SJSA1 (cell line): ENCODE results near the gene GTF2H1. TPM values are rescaled to one million over a fixed set of nuclear protein-coding genes. Genes with fewer than 3 reads are reported as not detected.
"Not testable (repeated sequence)": the region's sequence is repeated elsewhere in the genome, so short reads cannot be mapped to it uniquely, and the experiment has no call there.

Experiments used
- DNase-seq, 2 experiments: peaks; one replicate each; pipeline ENCODE4 v3.0.0-alpha.2; 2015 to 2020; ENCODE audit warnings: low spot score in 2 of 2, low read depth in 1 of 2
- H3K27ac ChIP-seq: fragments of 250-450 bp; sonication (Bioruptor Pico); 2 replicates; pipeline ENCODE4 v1.5.1; 2020; ENCODE audit warnings: mild to moderate bottlenecking, moderate library complexity
- H3K27me3 ChIP-seq: fragments of 250-450 bp; sonication (Bioruptor Pico); replicated peaks from 2 replicates; pipeline ENCODE4 v1.5.1; 2020; ENCODE audit warnings: mild to moderate bottlenecking, moderate library complexity
- H3K36me3 ChIP-seq: fragments of 250-450 bp; sonication (Bioruptor Pico); 2 replicates; pipeline ENCODE4 v1.5.1; 2020; ENCODE audit warnings: mild to moderate bottlenecking
- H3K4me1 ChIP-seq: fragments of 250-450 bp; sonication (Bioruptor Pico); replicated peaks from 2 replicates; pipeline ENCODE4 v1.6.1; 2021; ENCODE audit warnings: mild to moderate bottlenecking
- H3K4me3 ChIP-seq: fragments of 250-450 bp; sonication (Bioruptor Pico); 2 replicates; pipeline ENCODE4 v1.5.1; 2020; ENCODE audit warnings: mild to moderate bottlenecking
- H3K9me3 ChIP-seq: fragments of 250-450 bp; sonication (Bioruptor Pico); replicated peaks from 2 replicates; pipeline ENCODE4 v1.5.1; 2020; ENCODE audit warnings: mild to moderate bottlenecking
- total RNA-seq: library from RNA; depleted of rRNA; stranded (reverse); fragments of >200 nt; shearing (Covaris generic); gene quantifications from 2 replicates; pipeline ENCODE4 v1.2.3, GENCODE V29; 2014

Gene GTF2H1
- total RNA-seq, 1 experiment from 2014 or later, result 121 TPM

GRCh38 chr11:18310800-18311340 is 11.5 kb upstream of the GTF2H1 start:
- H3K9me3 ChIP-seq, result no peaks in the 10 kb centered on the region
- no peak for DNase-seq
- peaks cover 52% of the 10 kb centered on the region for H3K36me3 ChIP-seq
- peaks cover 28% of the 10 kb centered on the region for H3K4me1 ChIP-seq
- H3K4me3 ChIP-seq, result no peak overlapping the region
- H3K27ac ChIP-seq, result no peak overlapping the region
- no peaks in the 10 kb centered on the region for H3K27me3 ChIP-seq

- DNase-seq, result peak in 1 of 2 experiments; percentile 30
- H3K27ac ChIP-seq, result peak overlapping the region; percentile 84
- H3K9me3 ChIP-seq, result no peaks in the 10 kb centered on the region
- peaks cover 40% of the 10 kb centered on the region for H3K36me3 ChIP-seq
- peaks cover 28% of the 10 kb centered on the region for H3K4me1 ChIP-seq
- no peaks in the 10 kb centered on the region for H3K27me3 ChIP-seq
- no peak overlapping the region for H3K4me3 ChIP-seq
Measured at GRCh38 chr11:18312012-18312411, 10.4 kb upstream of the GTF2H1 start.

GRCh38 chr11:18312663-18313420 is 9.5 kb upstream of the GTF2H1 start:
- Histone ChIP-seq H3K4me1 (peaks cover 28% of the 10 kb centered on the region), H3K4me3 (no peak overlapping the region), H3K36me3 (peaks cover 38% of the 10 kb centered on the region), H3K27ac (peak overlapping the region; percentile 84), H3K27me3 (no peaks in the 10 kb centered on the region), H3K9me3 (no peaks in the 10 kb centered on the region)
- peak; percentile 61 to 80 for DNase-seq

- DNase-seq, result peak; percentile 49 to 74
- Histone ChIP-seq H3K4me1 (peaks cover 29% of the 10 kb centered on the region), H3K27me3 (no peaks in the 10 kb centered on the region), H3K27ac (peak overlapping the region; percentile 84), H3K36me3 (peaks cover 25% of the 10 kb centered on the region), H3K9me3 (no peaks in the 10 kb centered on the region), H3K4me3 (no peak overlapping the region)
Measured at GRCh38 chr11:18313965-18314763, 8.2 kb upstream of the GTF2H1 start.

- Histone ChIP-seq H3K4me3 (no peak overlapping the region), H3K27me3 (no peaks in the 10 kb centered on the region), H3K27ac (no peak overlapping the region), H3K36me3 (peaks cover 20% of the 10 kb centered on the region), H3K9me3 (no peaks in the 10 kb centered on the region), H3K4me1 (peaks cover 34% of the 10 kb centered on the region)
- DNase-seq, result no peak
Measured at GRCh38 chr11:18314784-18315523, 7.4 kb upstream of the GTF2H1 start.

GRCh38 chr11:18315893-18316292 is 6.5 kb upstream of the GTF2H1 start:
- Histone ChIP-seq H3K27me3 (no peaks in the 10 kb centered on the region), H3K4me1 (peaks cover 44% of the 10 kb centered on the region), H3K27ac (no peak overlapping the region), H3K9me3 (no peaks in the 10 kb centered on the region), H3K4me3 (no peak overlapping the region), H3K36me3 (peaks cover 11% of the 10 kb centered on the region)
- no peak for DNase-seq

- Histone ChIP-seq H3K27ac (no peak overlapping the region), H3K27me3 (no peaks in the 10 kb centered on the region), H3K9me3 (no peaks in the 10 kb centered on the region), H3K4me1 (peaks cover 38% of the 10 kb centered on the region), H3K36me3 (0 out of 2 replicates have a peak, but pooled peaks cover 6% of the 10 kb centered on the region), H3K4me3 (no peak overlapping the region)
- no peak for DNase-seq
Measured at GRCh38 chr11:18317551-18317950, 4.8 kb upstream of the GTF2H1 start.

- H3K9me3 ChIP-seq, result no peaks in the 10 kb centered on the region
- peaks cover 24% of the 10 kb centered on the region for H3K36me3 ChIP-seq
- no peak overlapping the region for H3K27ac ChIP-seq
- H3K4me1 ChIP-seq, result peaks cover 41% of the 10 kb centered on the region
- no peak for DNase-seq
- no peak overlapping the region for H3K4me3 ChIP-seq
- H3K27me3 ChIP-seq, result no peaks in the 10 kb centered on the region
Measured at GRCh38 chr11:18319914-18320313, 2.5 kb upstream of the GTF2H1 start.

- H3K27me3 ChIP-seq, result no peaks in the 10 kb centered on the region
- DNase-seq, result no peak
- peaks cover 31% of the 10 kb centered on the region for H3K36me3 ChIP-seq
- peaks cover 42% of the 10 kb centered on the region for H3K4me1 ChIP-seq
- no peak overlapping the region for H3K27ac ChIP-seq
- H3K9me3 ChIP-seq, result no peaks in the 10 kb centered on the region
- H3K4me3 ChIP-seq, result no peak overlapping the region; the same call in 1 of the 2 replicates
Measured at GRCh38 chr11:18320617-18321016, 1.8 kb upstream of the GTF2H1 start.

GRCh38 chr11:18321578-18321968 is 794 bp upstream of the GTF2H1 start:
- no peaks in the 10 kb centered on the region for H3K9me3 ChIP-seq
- H3K27me3 ChIP-seq, result no peaks in the 10 kb centered on the region
- peak overlapping the region; percentile 76 for H3K4me3 ChIP-seq
- H3K36me3 ChIP-seq, result peaks cover 40% of the 10 kb centered on the region
- peaks cover 42% of the 10 kb centered on the region for H3K4me1 ChIP-seq
- no peak for DNase-seq
- peak overlapping the region; percentile 99 for H3K27ac ChIP-seq

- DNase-seq, result peak in 1 of 2 experiments; percentile 37
- H3K27ac ChIP-seq, result peak overlapping the region; percentile 99
Measured at GRCh38 chr11:18322818-18323570, 627 bp downstream of the GTF2H1 start.

GRCh38 chr11:18323881-18324280 is 1.5 kb downstream of the GTF2H1 start:
- DNase-seq, H3K27me3 ChIP-seq, H3K9me3 ChIP-seq, H3K27ac ChIP-seq: not testable (repeated sequence)
- H3K4me3 ChIP-seq, result peak overlapping the region; percentile 76
- H3K36me3 ChIP-seq, result peaks cover 60% of the 10 kb centered on the region
- peaks cover 42% of the 10 kb centered on the region for H3K4me1 ChIP-seq

More at GRCh38 chr11:18322818-18323570, 627 bp downstream of the GTF2H1 start:
- Histone ChIP-seq H3K36me3 (peaks cover 54% of the 10 kb centered on the region), H3K27me3 (no peaks in the 10 kb centered on the region), H3K4me3 (peak overlapping the region; percentile 76), H3K4me1 (peaks cover 42% of the 10 kb centered on the region), H3K9me3 (no peaks in the 10 kb centered on the region)

GRCh38 chr11:18324381-18324780 is 2.0 kb downstream of the GTF2H1 start:
- no peaks in the 10 kb centered on the region for H3K9me3 ChIP-seq
- no peak overlapping the region for H3K27ac ChIP-seq
- no peak overlapping the region for H3K4me3 ChIP-seq
- DNase-seq, result no peak
- peaks cover 40% of the 10 kb centered on the region for H3K4me1 ChIP-seq
- H3K36me3 ChIP-seq, result peaks cover 63% of the 10 kb centered on the region
- H3K27me3 ChIP-seq, result no peaks in the 10 kb centered on the region
